ENCODE data around the gene ANO4.
"Not testable (repeated sequence)": the region's sequence is repeated elsewhere in the genome, so short reads cannot be mapped to it uniquely, and the experiment has no call there.

Gene ANO4

GRCh38 chr12:101108130-101108529 is 313.6 kb downstream of the ANO4 start:
- H3K27me3 ChIP-seq (ENCODE audit: control insufficient read depth, insufficient read depth, low read length) = no peaks in the 10 kb centered on the region
- H3K36me3 ChIP-seq (ENCODE audit: control insufficient read depth, insufficient read depth, low read length) = no peaks in the 10 kb centered on the region
- DNase-seq (ENCODE audit: low read depth, low spot score) = no peak
- H3K9me3 ChIP-seq (ENCODE audit: control insufficient read depth, insufficient read depth, low read length) = no peaks in the 10 kb centered on the region
- H3K4me3 ChIP-seq (ENCODE audit: low read length) = no peak overlapping the region
- H3K27ac ChIP-seq (ENCODE audit: low read length) = no peak overlapping the region
- H3K4me1 ChIP-seq (ENCODE audit: control insufficient read depth, insufficient read depth, low read length) = no peaks in the 10 kb centered on the region
- no CpG with 5 or more reads among the region's 5 CpGs for WGBS (ENCODE audit: insufficient coverage, insufficient read length)

GRCh38 chr12:101110866-101111265 is 316.3 kb downstream of the ANO4 start:
- no peak for DNase-seq (ENCODE audit: low read depth, low spot score)
- Histone ChIP-seq H3K4me3 (ENCODE audit: low read length) (no peak overlapping the region), H3K27me3 (ENCODE audit: control insufficient read depth, insufficient read depth, low read length) (no peaks in the 10 kb centered on the region), H3K27ac (ENCODE audit: low read length) (no peak overlapping the region), H3K4me1 (ENCODE audit: control insufficient read depth, insufficient read depth, low read length) (no peaks in the 10 kb centered on the region), H3K36me3 (ENCODE audit: control insufficient read depth, insufficient read depth, low read length) (no peaks in the 10 kb centered on the region), H3K9me3 (ENCODE audit: control insufficient read depth, insufficient read depth, low read length) (no peaks in the 10 kb centered on the region)
- no CpG with 5 or more reads among the region's 3 CpGs for WGBS (ENCODE audit: insufficient coverage, insufficient read length)

GRCh38 chr12:101111441-101111840 is 316.9 kb downstream of the ANO4 start:
- no peaks in the 10 kb centered on the region for H3K27me3 ChIP-seq (ENCODE audit: control insufficient read depth, insufficient read depth, low read length)
- no peak for DNase-seq (ENCODE audit: low read depth, low spot score)
- WGBS (ENCODE audit: insufficient coverage, insufficient read length) = no CpG with 5 or more reads among the region's 2 CpGs
- H3K9me3 ChIP-seq (ENCODE audit: control insufficient read depth, insufficient read depth, low read length) = no peaks in the 10 kb centered on the region
- no peak overlapping the region for H3K4me3 ChIP-seq (ENCODE audit: low read length)
- no peaks in the 10 kb centered on the region for H3K36me3 ChIP-seq (ENCODE audit: control insufficient read depth, insufficient read depth, low read length)
- H3K4me1 ChIP-seq (ENCODE audit: control insufficient read depth, insufficient read depth, low read length) = no peaks in the 10 kb centered on the region
- H3K27ac ChIP-seq (ENCODE audit: low read length) = no peak overlapping the region

- Histone ChIP-seq H3K4me3 (ENCODE audit: low read length) (no peak overlapping the region), H3K4me1 (ENCODE audit: control insufficient read depth, insufficient read depth, low read length) (no peaks in the 10 kb centered on the region), H3K27ac (ENCODE audit: low read length) (no peak overlapping the region), H3K36me3 (ENCODE audit: control insufficient read depth, insufficient read depth, low read length) (no peaks in the 10 kb centered on the region), H3K27me3 (ENCODE audit: control insufficient read depth, insufficient read depth, low read length) (no peaks in the 10 kb centered on the region), H3K9me3 (ENCODE audit: control insufficient read depth, insufficient read depth, low read length) (no peaks in the 10 kb centered on the region)
- no CpG with 5 or more reads among the region's 2 CpGs for WGBS (ENCODE audit: insufficient coverage, insufficient read length)
- no peak for DNase-seq (ENCODE audit: low read depth, low spot score)
These were observed 320.8 kb downstream of the ANO4 start for GRCh38 chr12:101115326-101115725.

GRCh38 chr12:101116911-101117310 is 322.3 kb downstream of the ANO4 start:
- Histone ChIP-seq H3K36me3 (ENCODE audit: control insufficient read depth, insufficient read depth, low read length) (no peaks in the 10 kb centered on the region), H3K4me1 (ENCODE audit: control insufficient read depth, insufficient read depth, low read length) (no peaks in the 10 kb centered on the region), H3K27ac (ENCODE audit: low read length) (no peak overlapping the region), H3K27me3 (ENCODE audit: control insufficient read depth, insufficient read depth, low read length) (no peaks in the 10 kb centered on the region), H3K9me3 (ENCODE audit: control insufficient read depth, insufficient read depth, low read length) (no peaks in the 10 kb centered on the region), H3K4me3 (ENCODE audit: low read length) (no peak overlapping the region)
- DNase-seq (ENCODE audit: low read depth, low spot score) = no peak
- no CpG with 5 or more reads among the region's 4 CpGs for WGBS (ENCODE audit: insufficient coverage, insufficient read length)

GRCh38 chr12:101117842-101118241 is 323.3 kb downstream of the ANO4 start:
- Histone ChIP-seq H3K4me1 (ENCODE audit: control insufficient read depth, insufficient read depth, low read length) (no peaks in the 10 kb centered on the region), H3K4me3 (ENCODE audit: low read length) (no peak overlapping the region), H3K36me3 (ENCODE audit: control insufficient read depth, insufficient read depth, low read length) (no peaks in the 10 kb centered on the region), H3K27ac (ENCODE audit: low read length) (no peak overlapping the region), H3K9me3 (ENCODE audit: control insufficient read depth, insufficient read depth, low read length) (no peaks in the 10 kb centered on the region), H3K27me3 (ENCODE audit: control insufficient read depth, insufficient read depth, low read length) (no peaks in the 10 kb centered on the region)
- no peak for DNase-seq (ENCODE audit: low read depth, low spot score)
- WGBS (ENCODE audit: insufficient coverage, insufficient read length) = no CpG with 5 or more reads among the region's 2 CpGs

GRCh38 chr12:101127521-101128219 is 333.1 kb downstream of the ANO4 start:
- Histone ChIP-seq H3K27ac (ENCODE audit: low read length) (no peak overlapping the region), H3K4me3 (ENCODE audit: low read length) (no peak overlapping the region), H3K4me1 (ENCODE audit: control insufficient read depth, insufficient read depth, low read length) (no peaks in the 10 kb centered on the region), H3K9me3 (ENCODE audit: control insufficient read depth, insufficient read depth, low read length) (no peaks in the 10 kb centered on the region), H3K27me3 (ENCODE audit: control insufficient read depth, insufficient read depth, low read length) (no peaks in the 10 kb centered on the region), H3K36me3 (ENCODE audit: control insufficient read depth, insufficient read depth, low read length) (0 out of 2 replicates have a peak, but pooled peaks cover 2% of the 10 kb centered on the region)
- no peak for DNase-seq (ENCODE audit: low read depth, low spot score)
- no CpG with 5 or more reads among the region's 6 CpGs for WGBS (ENCODE audit: insufficient coverage, insufficient read length)

- not testable (repeated sequence) for H3K27me3 ChIP-seq (ENCODE audit: control insufficient read depth, insufficient read depth, low read length); H3K4me1 ChIP-seq (ENCODE audit: control insufficient read depth, insufficient read depth, low read length); DNase-seq (ENCODE audit: low read depth, low spot score); H3K36me3 ChIP-seq (ENCODE audit: control insufficient read depth, insufficient read depth, low read length); H3K27ac ChIP-seq (ENCODE audit: low read length); H3K9me3 ChIP-seq (ENCODE audit: control insufficient read depth, insufficient read depth, low read length)
- WGBS (ENCODE audit: insufficient coverage, insufficient read length) = no CpG with 5 or more reads among the region's 35 CpGs
- H3K4me3 ChIP-seq (ENCODE audit: low read length) = peak overlapping the region; percentile 13; the same call in 1 of the 2 replicates
These were observed 351.3 kb downstream of the ANO4 start for GRCh38 chr12:101145777-101146431.

GRCh38 chr12:101165319-101165718 is 370.7 kb downstream of the ANO4 start:
- WGBS (ENCODE audit: insufficient coverage, insufficient read length) = no CpG with 5 or more reads among the region's 4 CpGs
- Histone ChIP-seq H3K36me3 (ENCODE audit: control insufficient read depth, insufficient read depth, low read length) (no peaks in the 10 kb centered on the region), H3K27me3 (ENCODE audit: control insufficient read depth, insufficient read depth, low read length) (no peaks in the 10 kb centered on the region), H3K27ac (ENCODE audit: low read length) (no peak overlapping the region), H3K4me1 (ENCODE audit: control insufficient read depth, insufficient read depth, low read length) (no peaks in the 10 kb centered on the region), H3K9me3 (ENCODE audit: control insufficient read depth, insufficient read depth, low read length) (no peaks in the 10 kb centered on the region), H3K4me3 (ENCODE audit: low read length) (no peak overlapping the region)
- no peak for DNase-seq (ENCODE audit: low read depth, low spot score)

GRCh38 chr12:101166866-101167265 is 372.3 kb downstream of the ANO4 start:
- no peak for DNase-seq (ENCODE audit: low read depth, low spot score)
- 100% methylated on average over 1 of the region's 5 CpGs for whole genome bisulfite sequencing (ENCODE audit: insufficient coverage, insufficient read length)

GRCh38 chr12:101168001-101168400 is 373.4 kb downstream of the ANO4 start:
- WGBS (ENCODE audit: insufficient coverage, insufficient read length) = no CpG with 5 or more reads among the region's 5 CpGs
- Histone ChIP-seq H3K27ac (ENCODE audit: low read length) (no peak overlapping the region), H3K36me3 (ENCODE audit: control insufficient read depth, insufficient read depth, low read length) (no peaks in the 10 kb centered on the region), H3K4me1 (ENCODE audit: control insufficient read depth, insufficient read depth, low read length) (no peaks in the 10 kb centered on the region), H3K27me3 (ENCODE audit: control insufficient read depth, insufficient read depth, low read length) (no peaks in the 10 kb centered on the region), H3K4me3 (ENCODE audit: low read length) (no peak overlapping the region), H3K9me3 (ENCODE audit: control insufficient read depth, insufficient read depth, low read length) (no peaks in the 10 kb centered on the region)
- no peak for DNase-seq (ENCODE audit: low read depth, low spot score)

More at GRCh38 chr12:101166866-101167265, 372.3 kb downstream of the ANO4 start:
- Histone ChIP-seq H3K4me3 (ENCODE audit: low read length) (no peak overlapping the region), H3K9me3 (ENCODE audit: control insufficient read depth, insufficient read depth, low read length) (no peaks in the 10 kb centered on the region), H3K27me3 (ENCODE audit: control insufficient read depth, insufficient read depth, low read length) (no peaks in the 10 kb centered on the region), H3K4me1 (ENCODE audit: control insufficient read depth, insufficient read depth, low read length) (no peaks in the 10 kb centered on the region), H3K36me3 (ENCODE audit: control insufficient read depth, insufficient read depth, low read length) (no peaks in the 10 kb centered on the region), H3K27ac (ENCODE audit: low read length) (no peak overlapping the region)

Data from iPS DF 6.9 (cell line).